HFF-Myc (cell line): ENCODE results near the gene SETBP1.

Experiments
- DNase-seq: peaks from one replicate; pipeline ENCODE4 v3.0.0-alpha.2; 2011; ENCODE audit warnings: low read depth; ENCODE audit errors: extremely low read depth
- H3K4me3 ChIP-seq: replicated peaks from 2 replicates; pipeline ENCODE4 v1.5.1; 2011; ENCODE audit warnings: low read depth, mild to moderate bottlenecking, control low read depth, low read length
- CTCF ChIP-seq: IDR thresholded peaks from 2 replicates; pipeline ENCODE4 v1.5.1; 2012; ENCODE audit warnings: mild to moderate bottlenecking, low read depth, low read length, control low read depth; ENCODE audit errors: missing control alignments

Gene SETBP1

GRCh38 chr18:44922968-44923367 lies 242.3 kb downstream of the SETBP1 start:
- no peak overlapping the region for H3K4me3 ChIP-seq
- DNase-seq: no peak
- no peak for TF ChIP-seq CTCF

- no peak overlapping the region for H3K4me3 ChIP-seq
- no peak for DNase-seq
- TF ChIP-seq CTCF: no peak
Measured at GRCh38 chr18:44924785-44925499, 244.3 kb downstream of the SETBP1 start.

GRCh38 chr18:44927127-44927849 lies 246.6 kb downstream of the SETBP1 start:
- DNase-seq: no peak
- TF ChIP-seq CTCF: no peak
- no peak overlapping the region for H3K4me3 ChIP-seq

GRCh38 chr18:44934901-44935300 lies 254.2 kb downstream of the SETBP1 start:
- DNase-seq: no peak
- H3K4me3 ChIP-seq: no peak overlapping the region
- no peak for TF ChIP-seq CTCF

GRCh38 chr18:44935455-44935854 lies 254.8 kb downstream of the SETBP1 start:
- DNase-seq: no peak
- H3K4me3 ChIP-seq: no peak overlapping the region
- TF ChIP-seq CTCF: no peak

- TF ChIP-seq CTCF: no peak
- no peak for DNase-seq
- no peak overlapping the region for H3K4me3 ChIP-seq
Measured at GRCh38 chr18:44936485-44936884, 255.8 kb downstream of the SETBP1 start.
